ENCODE data around the gene ALK.

Gene ALK

DNA sequence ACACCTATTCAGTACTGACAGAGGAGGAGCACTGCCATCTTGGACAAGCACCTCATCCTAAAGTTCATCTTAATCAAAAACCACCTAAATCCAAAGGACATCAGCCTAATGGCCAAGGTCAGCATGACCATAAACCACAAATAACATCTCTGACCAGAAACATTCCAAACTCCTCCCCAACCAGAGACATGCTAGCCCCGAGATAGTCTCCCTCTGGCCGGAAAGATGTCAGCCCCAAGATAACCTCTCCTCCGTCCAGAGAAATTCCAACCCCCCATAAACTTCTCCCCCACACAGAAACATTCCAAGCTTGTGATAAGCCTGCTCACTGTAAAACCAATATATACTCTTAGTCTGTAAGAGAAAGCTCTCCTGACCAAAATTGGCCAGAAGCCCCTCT lies 545.5 kb downstream of the ALK start:
- TF ChIP-seq, protein P1, sequence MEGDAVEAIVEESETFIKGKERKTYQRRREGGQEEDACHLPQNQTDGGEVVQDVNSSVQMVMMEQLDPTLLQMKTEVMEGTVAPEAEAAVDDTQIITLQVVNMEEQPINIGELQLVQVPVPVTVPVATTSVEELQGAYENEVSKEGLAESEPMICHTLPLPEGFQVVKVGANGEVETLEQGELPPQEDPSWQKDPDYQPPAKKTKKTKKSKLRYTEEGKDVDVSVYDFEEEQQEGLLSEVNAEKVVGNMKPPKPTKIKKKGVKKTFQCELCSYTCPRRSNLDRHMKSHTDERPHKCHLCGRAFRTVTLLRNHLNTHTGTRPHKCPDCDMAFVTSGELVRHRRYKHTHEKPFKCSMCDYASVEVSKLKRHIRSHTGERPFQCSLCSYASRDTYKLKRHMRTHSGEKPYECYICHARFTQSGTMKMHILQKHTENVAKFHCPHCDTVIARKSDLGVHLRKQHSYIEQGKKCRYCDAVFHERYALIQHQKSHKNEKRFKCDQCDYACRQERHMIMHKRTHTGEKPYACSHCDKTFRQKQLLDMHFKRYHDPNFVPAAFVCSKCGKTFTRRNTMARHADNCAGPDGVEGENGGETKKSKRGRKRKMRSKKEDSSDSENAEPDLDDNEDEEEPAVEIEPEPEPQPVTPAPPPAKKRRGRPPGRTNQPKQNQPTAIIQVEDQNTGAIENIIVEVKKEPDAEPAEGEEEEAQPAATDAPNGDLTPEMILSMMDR (IDR thresholded peaks at IDR 0.05; ENCODE audit: borderline replicate concordance, extremely low read depth, low read length, poor library complexity, severe bottlenecking) = no peak
- TF ChIP-seq EZH2 (IDR thresholded peaks at IDR 0.05; ENCODE audit: borderline replicate concordance, low read depth, low read length, severe bottlenecking) = no peak
- Histone ChIP-seq H3K9me3 (ENCODE audit: insufficient read depth, low read length, severe bottlenecking) (no peaks in the 10 kb centered on the region), H3K36me3 (ENCODE audit: insufficient read depth, low read length) (no peaks in the 10 kb centered on the region), H3K27ac (ENCODE audit: low read length) (no peak overlapping the region), H4K20me1 (ENCODE audit: insufficient read depth, low read length) (no peaks in the 10 kb centered on the region), H3K9ac (ENCODE audit: low read depth, low read length) (no peak overlapping the region), H3K4me1 (ENCODE audit: insufficient read depth, low read length) (no peaks in the 10 kb centered on the region), H3K79me2 (ENCODE audit: insufficient read depth, low read length) (no peaks in the 10 kb centered on the region), H3K4me3 (ENCODE audit: low read depth in 1 of 2, low read length in 2 of 2) (no peak overlapping the region), H2AFZ (ENCODE audit: low read depth, low read length) (no peak overlapping the region), H3K4me2 (ENCODE audit: insufficient read depth, low read length) (no peak overlapping the region), H3K27me3 (ENCODE audit: insufficient read depth, low read length, poor library complexity) (peaks cover 3% of the 10 kb centered on the region)
- DNase-seq (no peak), ATAC-seq (ENCODE audit: insufficient read depth, low read depth) (no peak)

DNA sequence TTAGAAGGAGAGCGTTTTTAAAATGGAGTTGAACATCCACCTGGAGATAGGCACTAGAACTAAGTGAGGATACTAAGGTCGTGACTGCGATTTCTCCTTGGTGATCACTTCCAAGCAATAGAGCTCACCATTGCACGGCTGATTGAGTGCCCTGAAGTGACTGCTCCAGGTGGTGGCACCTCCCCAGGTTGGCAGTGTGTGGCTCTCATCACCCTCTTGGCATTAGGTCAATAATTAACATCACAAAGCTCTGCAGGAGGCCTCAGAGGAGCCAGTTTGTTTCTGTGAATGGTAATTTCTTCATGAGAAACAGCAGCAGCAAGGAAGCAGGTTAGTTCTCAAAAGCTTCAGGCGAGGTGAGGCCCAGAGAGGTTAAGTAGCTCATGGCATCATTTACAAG lies 546.6 kb downstream of the ALK start:
- H3K27ac ChIP-seq (ENCODE audit: low read length) = no peak overlapping the region
- no peaks in the 10 kb centered on the region for H3K9me3 ChIP-seq (ENCODE audit: insufficient read depth, low read length, severe bottlenecking)
- H3K4me2 ChIP-seq (ENCODE audit: insufficient read depth, low read length) = no peak overlapping the region
- no peaks in the 10 kb centered on the region for H3K4me1 ChIP-seq (ENCODE audit: insufficient read depth, low read length)
- no peak overlapping the region for H2AFZ ChIP-seq (ENCODE audit: low read depth, low read length)
- H3K9ac ChIP-seq (ENCODE audit: low read depth, low read length) = no peak overlapping the region
- H3K79me2 ChIP-seq (ENCODE audit: insufficient read depth, low read length) = no peaks in the 10 kb centered on the region
- no peaks in the 10 kb centered on the region for H3K36me3 ChIP-seq (ENCODE audit: insufficient read depth, low read length)
- no peaks in the 10 kb centered on the region for H4K20me1 ChIP-seq (ENCODE audit: insufficient read depth, low read length)
- peaks cover 3% of the 10 kb centered on the region for H3K27me3 ChIP-seq (ENCODE audit: insufficient read depth, low read length, poor library complexity)
- no peak overlapping the region for H3K4me3 ChIP-seq (ENCODE audit: low read depth in 1 of 2, low read length in 2 of 2)
- TF ChIP-seq EZH2 (IDR thresholded peaks at IDR 0.05; ENCODE audit: borderline replicate concordance, low read depth, low read length, severe bottlenecking) = no peak
- TF ChIP-seq, protein P1 (IDR thresholded peaks at IDR 0.05; ENCODE audit: borderline replicate concordance, extremely low read depth, low read length, poor library complexity, severe bottlenecking) = no peak
- no peak for ATAC-seq (ENCODE audit: insufficient read depth, low read depth)
- DNase-seq = no peak

DNA sequence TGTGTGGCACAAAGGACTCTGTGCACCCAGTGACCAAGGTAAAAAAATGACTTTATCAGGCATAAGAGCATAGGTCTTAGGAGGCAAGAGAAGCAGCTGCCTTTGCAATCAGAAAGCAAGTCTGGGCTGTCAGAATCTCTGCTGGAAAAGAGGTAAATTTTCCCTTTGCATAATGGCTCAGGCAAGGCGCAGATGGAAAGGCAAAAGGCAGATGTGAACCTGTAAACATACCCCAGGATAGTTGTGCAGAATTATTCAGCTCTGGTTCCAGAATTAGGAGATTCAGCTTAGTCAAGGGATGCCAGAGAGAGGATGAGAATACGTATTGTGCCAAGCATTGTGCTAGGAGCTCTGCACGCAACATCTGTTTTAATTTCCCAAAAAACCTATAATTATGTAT lies 547.5 kb downstream of the ALK start:
- ATAC-seq (ENCODE audit: insufficient read depth, low read depth) (no peak), DNase-seq (no peak)
- Histone ChIP-seq H3K79me2 (ENCODE audit: insufficient read depth, low read length) (no peaks in the 10 kb centered on the region), H3K27ac (ENCODE audit: low read length) (no peak overlapping the region), H3K27me3 (ENCODE audit: insufficient read depth, low read length, poor library complexity) (peaks cover 3% of the 10 kb centered on the region), H3K9ac (ENCODE audit: low read depth, low read length) (no peak overlapping the region), H4K20me1 (ENCODE audit: insufficient read depth, low read length) (no peaks in the 10 kb centered on the region), H3K9me3 (ENCODE audit: insufficient read depth, low read length, severe bottlenecking) (no peaks in the 10 kb centered on the region), H3K36me3 (ENCODE audit: insufficient read depth, low read length) (no peaks in the 10 kb centered on the region), H2AFZ (ENCODE audit: low read depth, low read length) (no peak overlapping the region), H3K4me3 (ENCODE audit: low read depth in 1 of 2, low read length in 2 of 2) (no peak overlapping the region), H3K4me1 (ENCODE audit: insufficient read depth, low read length) (no peaks in the 10 kb centered on the region), H3K4me2 (ENCODE audit: insufficient read depth, low read length) (no peak overlapping the region)
- TF ChIP-seq EZH2 (IDR thresholded peaks at IDR 0.05; ENCODE audit: borderline replicate concordance, low read depth, low read length, severe bottlenecking) = no peak
- TF ChIP-seq, protein P1 (IDR thresholded peaks at IDR 0.05; ENCODE audit: borderline replicate concordance, extremely low read depth, low read length, poor library complexity, severe bottlenecking) = no peak

DNA sequence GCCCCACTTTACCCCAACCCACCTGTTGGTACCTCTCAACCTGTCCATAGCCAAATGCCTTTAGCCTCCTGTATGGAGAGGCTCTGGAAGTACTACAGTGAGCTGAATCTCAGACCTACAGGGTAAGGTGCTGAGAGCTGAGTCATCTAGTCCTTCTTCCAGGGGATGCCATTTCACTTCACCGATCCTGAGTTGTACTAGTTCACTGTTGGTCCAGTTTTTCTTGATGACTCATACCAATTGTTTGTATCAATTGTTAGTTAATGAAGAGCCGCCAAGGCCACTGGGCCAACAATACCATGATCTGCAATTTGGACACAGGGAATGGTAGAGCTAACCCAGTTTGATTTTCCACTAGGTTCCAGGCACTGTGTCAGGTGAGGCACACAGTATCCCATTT lies 549.2 kb downstream of the ALK start:
- no peaks in the 10 kb centered on the region for H3K79me2 ChIP-seq (ENCODE audit: insufficient read depth, low read length)
- H3K4me3 ChIP-seq (ENCODE audit: low read depth in 1 of 2, low read length in 2 of 2) = no peak overlapping the region
- peaks cover 5% of the 10 kb centered on the region for H3K27me3 ChIP-seq (ENCODE audit: insufficient read depth, low read length, poor library complexity)
- no peak for TF ChIP-seq EZH2 (IDR thresholded peaks at IDR 0.05; ENCODE audit: borderline replicate concordance, low read depth, low read length, severe bottlenecking)
- TF ChIP-seq, protein P1 (IDR thresholded peaks at IDR 0.05; ENCODE audit: borderline replicate concordance, extremely low read depth, low read length, poor library complexity, severe bottlenecking) = no peak
- H3K4me2 ChIP-seq (ENCODE audit: insufficient read depth, low read length) = no peak overlapping the region
- no peaks in the 10 kb centered on the region for H3K4me1 ChIP-seq (ENCODE audit: insufficient read depth, low read length)
- H3K9ac ChIP-seq (ENCODE audit: low read depth, low read length) = no peak overlapping the region
- ATAC-seq (ENCODE audit: insufficient read depth, low read depth) = no peak
- H3K36me3 ChIP-seq (ENCODE audit: insufficient read depth, low read length) = no peaks in the 10 kb centered on the region
- DNase-seq = no peak
- no peaks in the 10 kb centered on the region for H3K9me3 ChIP-seq (ENCODE audit: insufficient read depth, low read length, severe bottlenecking)
- H4K20me1 ChIP-seq (ENCODE audit: insufficient read depth, low read length) = no peaks in the 10 kb centered on the region
- H2AFZ ChIP-seq (ENCODE audit: low read depth, low read length) = no peak overlapping the region
- no peak overlapping the region for H3K27ac ChIP-seq (ENCODE audit: low read length)

Data from DND-41 (cell line).